Nephron (organoid): ENCODE results near the gene CELA3B.
A peak's percentile ranks its signal among the peaks of the same experiment; 100 is the strongest.
"Not testable (repeated sequence)": the region's sequence is repeated elsewhere in the genome, so short reads cannot be mapped to it uniquely, and the experiment has no call there.

Source experiments
- H3K27ac Mint-ChIP-seq, 3 experiments: 2 replicates each; pipeline ENCODE4 v1.8.0; 2020; ENCODE audit warnings: mixed read lengths in 3 of 3, mild to moderate bottlenecking in 2 of 3, moderate library complexity in 1 of 3
- H3K27me3 Mint-ChIP-seq: 2 replicates; pipeline ENCODE4 v1.8.0; 2021; ENCODE audit warnings: low read depth, mild to moderate bottlenecking, moderate library complexity, mixed read lengths
- H3K36me3 Mint-ChIP-seq: 2 replicates; pipeline ENCODE4 v1.8.0; 2020; ENCODE audit warnings: low read depth, mixed read lengths
- H3K4me1 Mint-ChIP-seq: 2 replicates; pipeline ENCODE4 v1.8.0; 2020; ENCODE audit warnings: mixed read lengths
- H3K4me3 Mint-ChIP-seq, 3 experiments: 2 replicates each; pipeline ENCODE4 v1.8.0; 2020; ENCODE audit warnings: mild to moderate bottlenecking in 3 of 3, mixed read lengths in 3 of 3, moderate library complexity in 2 of 3
- H3K9me3 Mint-ChIP-seq: 2 replicates; pipeline ENCODE4 v1.8.0; 2020; ENCODE audit warnings: mixed read lengths
- TF ChIP-seq, protein P1 (sequence below), 3 experiments: fragments of 200-600 bp; sonication (generic); IDR thresholded peaks; one replicate each; pipeline ENCODE4 v1.5.0; 2021; ENCODE audit warnings: antibody characterized with exemption in 3 of 3; ENCODE audit not compliant: unreplicated experiment in 3 of 3

Gene CELA3B, protein sequence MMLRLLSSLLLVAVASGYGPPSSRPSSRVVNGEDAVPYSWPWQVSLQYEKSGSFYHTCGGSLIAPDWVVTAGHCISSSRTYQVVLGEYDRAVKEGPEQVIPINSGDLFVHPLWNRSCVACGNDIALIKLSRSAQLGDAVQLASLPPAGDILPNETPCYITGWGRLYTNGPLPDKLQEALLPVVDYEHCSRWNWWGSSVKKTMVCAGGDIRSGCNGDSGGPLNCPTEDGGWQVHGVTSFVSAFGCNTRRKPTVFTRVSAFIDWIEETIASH

DNA sequence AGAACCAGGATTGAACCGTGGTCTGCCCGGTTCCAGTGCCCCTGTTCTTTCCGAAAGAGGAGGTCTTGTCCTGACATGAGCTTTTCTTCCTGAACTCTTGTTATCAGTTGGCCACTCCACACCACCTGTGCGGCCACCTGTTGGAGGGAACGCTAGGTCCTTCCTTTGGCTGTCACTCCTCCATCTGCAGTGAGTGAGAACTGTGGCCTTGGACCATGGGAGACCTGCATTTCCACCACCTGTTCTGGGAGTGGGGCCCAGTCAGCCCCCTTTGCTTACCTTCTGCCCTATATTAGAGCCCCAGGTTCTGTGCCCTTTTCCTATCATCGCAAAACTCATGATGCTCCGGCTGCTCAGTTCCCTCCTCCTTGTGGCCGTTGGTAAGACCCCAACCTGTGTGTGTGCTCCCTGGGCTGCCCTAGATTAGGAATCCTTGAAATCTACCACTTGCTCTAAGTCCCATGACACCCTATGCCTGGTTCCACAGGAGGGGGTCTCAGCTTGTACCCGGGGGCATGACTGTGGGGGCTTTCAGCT is at the start of gene CELA3B:
CELA3B (plus strand) TSS at position 320 of the 537 bp plus-strand sequence; CDS start at position 338, 18 bp downstream.
- H3K27ac Mint-ChIP-seq, H3K4me1 Mint-ChIP-seq, H3K36me3 Mint-ChIP-seq, H3K4me3 Mint-ChIP-seq, H3K9me3 Mint-ChIP-seq: not testable (repeated sequence)
- H3K27me3 Mint-ChIP-seq, result peaks cover 13% of the 10 kb centered on the region

DNA sequence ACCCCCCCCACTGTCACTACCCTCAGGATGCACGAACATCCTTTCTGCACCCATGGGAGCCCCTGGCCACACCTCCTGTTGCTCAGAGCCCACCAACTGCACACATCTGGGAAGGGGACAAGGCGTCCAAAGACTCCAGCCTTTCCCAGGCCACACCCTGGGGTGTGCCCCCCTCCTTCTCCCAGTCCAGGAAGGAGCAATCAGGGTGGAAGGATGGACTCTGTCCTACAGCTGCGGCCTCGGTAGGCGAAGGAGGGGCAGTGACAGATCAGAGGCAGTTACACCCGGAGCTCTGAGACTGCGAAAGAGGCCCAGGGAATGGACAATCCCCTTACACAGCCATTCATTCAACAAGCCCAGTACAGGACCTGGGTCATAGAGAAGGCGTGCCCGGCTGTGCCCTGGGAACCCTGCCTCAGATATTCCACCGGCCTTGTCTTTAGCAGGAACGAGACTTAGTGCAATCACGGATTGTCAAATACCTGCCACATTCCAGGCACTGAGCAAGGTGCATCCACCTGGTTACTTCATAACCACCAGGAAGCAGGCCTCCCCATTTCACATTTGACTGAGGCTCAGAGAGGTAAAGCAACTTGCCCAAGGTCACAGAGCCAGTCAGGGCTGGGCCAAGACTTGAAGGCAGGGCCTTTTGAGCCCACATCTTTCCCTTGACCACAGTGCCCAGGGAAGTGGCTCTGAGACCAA is 49.1 kb upstream of the CELA3B start:
- Mint-ChIP-seq H3K4me1 (peaks cover 55% of the 10 kb centered on the region), H3K9me3 (no peaks in the 10 kb centered on the region), H3K4me3 (no peak overlapping the region), H3K36me3 (peaks cover 6% of the 10 kb centered on the region), H3K27me3 (no peaks in the 10 kb centered on the region), H3K27ac (peak overlapping the region in 2 of 3 experiments; percentile 41 to 61)
- TF ChIP-seq, protein P1, sequence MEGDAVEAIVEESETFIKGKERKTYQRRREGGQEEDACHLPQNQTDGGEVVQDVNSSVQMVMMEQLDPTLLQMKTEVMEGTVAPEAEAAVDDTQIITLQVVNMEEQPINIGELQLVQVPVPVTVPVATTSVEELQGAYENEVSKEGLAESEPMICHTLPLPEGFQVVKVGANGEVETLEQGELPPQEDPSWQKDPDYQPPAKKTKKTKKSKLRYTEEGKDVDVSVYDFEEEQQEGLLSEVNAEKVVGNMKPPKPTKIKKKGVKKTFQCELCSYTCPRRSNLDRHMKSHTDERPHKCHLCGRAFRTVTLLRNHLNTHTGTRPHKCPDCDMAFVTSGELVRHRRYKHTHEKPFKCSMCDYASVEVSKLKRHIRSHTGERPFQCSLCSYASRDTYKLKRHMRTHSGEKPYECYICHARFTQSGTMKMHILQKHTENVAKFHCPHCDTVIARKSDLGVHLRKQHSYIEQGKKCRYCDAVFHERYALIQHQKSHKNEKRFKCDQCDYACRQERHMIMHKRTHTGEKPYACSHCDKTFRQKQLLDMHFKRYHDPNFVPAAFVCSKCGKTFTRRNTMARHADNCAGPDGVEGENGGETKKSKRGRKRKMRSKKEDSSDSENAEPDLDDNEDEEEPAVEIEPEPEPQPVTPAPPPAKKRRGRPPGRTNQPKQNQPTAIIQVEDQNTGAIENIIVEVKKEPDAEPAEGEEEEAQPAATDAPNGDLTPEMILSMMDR (IDR thresholded peaks at IDR 0.05; ENCODE audit: unreplicated experiment in 3 of 3), result no peak

DNA sequence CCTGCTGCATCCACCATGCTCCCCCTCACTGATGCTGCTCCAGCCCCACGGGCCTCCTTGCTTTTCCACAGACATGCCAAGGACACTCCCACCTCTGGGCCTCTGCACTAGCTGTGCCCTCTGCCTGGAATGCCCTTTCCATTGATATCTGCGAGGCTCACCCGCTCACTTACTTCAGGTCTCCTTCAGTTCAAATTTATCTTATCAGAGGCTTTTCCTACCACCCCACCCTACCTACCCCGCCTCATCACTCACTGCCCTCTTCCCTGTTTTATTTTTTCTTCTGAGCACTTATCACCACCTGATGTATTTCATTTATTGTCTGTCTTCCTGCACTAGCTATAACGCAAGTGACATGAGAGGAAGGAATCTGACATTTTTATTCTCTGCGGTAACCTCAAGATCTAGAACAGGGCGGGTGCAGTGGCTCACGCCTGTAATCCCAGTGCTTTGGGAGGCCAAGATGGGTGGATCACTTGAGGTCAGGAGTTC is 46.7 kb upstream of the CELA3B start:
- H3K36me3 Mint-ChIP-seq, result peaks cover 6% of the 10 kb centered on the region
- TF ChIP-seq, protein P1 (IDR thresholded peaks at IDR 0.05; ENCODE audit: unreplicated experiment in 3 of 3), result no peak
- no peaks in the 10 kb centered on the region for H3K27me3 Mint-ChIP-seq
- no peaks in the 10 kb centered on the region for H3K9me3 Mint-ChIP-seq
- H3K4me1 Mint-ChIP-seq, result peaks cover 56% of the 10 kb centered on the region
- no peak overlapping the region for H3K4me3 Mint-ChIP-seq
- H3K27ac Mint-ChIP-seq, result peak overlapping the region; percentile 5 to 28 (median 25)

DNA sequence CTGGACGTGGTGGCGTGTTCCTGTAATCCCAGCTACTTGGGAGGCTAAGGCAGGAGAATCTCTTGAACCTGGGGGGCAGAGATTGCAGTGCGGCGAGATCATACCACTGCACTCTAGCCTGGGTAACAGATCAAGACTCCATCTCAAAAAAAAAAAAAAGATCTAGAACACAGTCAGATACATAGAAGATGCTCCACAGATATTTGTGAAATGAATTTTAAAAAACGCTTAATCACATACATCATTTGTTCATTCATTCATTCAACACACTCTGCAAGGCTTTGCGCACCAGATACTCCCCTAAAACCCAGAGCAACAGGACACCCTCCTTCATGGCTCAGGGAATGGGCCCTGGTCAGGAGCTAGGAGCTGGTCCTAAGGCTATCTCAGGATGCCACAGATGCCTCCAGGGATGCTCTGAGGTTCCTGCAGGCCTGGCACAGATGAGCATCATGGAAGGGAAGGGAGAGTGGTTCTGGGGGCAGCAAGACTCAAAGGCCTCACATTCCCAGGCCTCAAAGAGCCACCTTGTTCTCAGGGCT is 46.1 kb upstream of the CELA3B start:
- TF ChIP-seq, protein P1 (IDR thresholded peaks at IDR 0.05; ENCODE audit: unreplicated experiment in 3 of 3), result no peak
- H3K4me3 Mint-ChIP-seq, result no peak overlapping the region
- H3K27ac Mint-ChIP-seq, result peak overlapping the region in 2 of 3 experiments; percentile 27 to 28
- no peaks in the 10 kb centered on the region for H3K9me3 Mint-ChIP-seq
- H3K4me1 Mint-ChIP-seq, result peaks cover 61% of the 10 kb centered on the region
- peaks cover 6% of the 10 kb centered on the region for H3K36me3 Mint-ChIP-seq
- no peaks in the 10 kb centered on the region for H3K27me3 Mint-ChIP-seq

DNA sequence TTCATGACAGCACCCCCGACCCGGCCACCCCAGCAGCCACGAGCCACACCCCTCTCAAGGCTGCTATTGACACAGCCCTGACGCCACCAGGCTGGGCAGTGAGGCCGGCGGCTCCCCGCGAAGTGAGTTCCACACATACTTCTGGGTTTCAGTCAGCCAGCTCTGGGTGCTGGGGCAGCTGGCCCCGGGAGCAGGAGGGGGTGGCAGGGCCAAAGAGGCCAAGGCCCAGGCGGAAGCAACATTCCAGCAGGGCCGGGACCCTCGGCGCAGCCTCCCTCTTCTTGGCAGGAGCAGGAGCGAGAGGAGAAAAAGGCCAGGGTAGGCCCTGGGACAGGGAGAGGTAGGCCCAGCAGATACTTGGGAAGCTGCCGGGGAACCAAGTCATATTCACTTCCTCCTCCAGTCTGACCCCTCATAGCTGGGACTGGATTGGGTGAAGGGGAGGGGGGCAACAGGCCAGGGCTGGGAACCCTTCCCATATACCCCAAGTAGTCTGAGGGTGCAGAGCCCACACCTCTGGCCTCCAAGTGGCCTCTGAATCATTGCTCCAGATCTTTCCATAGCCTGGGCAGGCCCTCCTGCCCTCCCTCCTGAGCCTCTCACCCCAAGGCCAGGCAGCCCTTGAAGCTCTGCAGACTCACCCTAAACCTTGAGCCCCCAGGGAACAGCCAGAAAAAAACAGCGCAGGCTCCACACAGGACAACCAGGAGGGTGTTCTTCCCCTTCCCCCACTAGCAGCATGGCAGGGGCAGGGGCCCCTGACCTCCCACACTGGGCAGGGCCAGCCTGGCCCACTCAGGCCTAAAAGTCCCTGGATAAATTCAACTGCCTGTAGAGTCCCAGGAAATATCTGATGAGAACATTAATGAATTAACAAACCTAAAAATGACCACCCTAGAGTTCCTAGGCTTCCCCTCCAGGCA is 45.4 kb upstream of the CELA3B start:
- no peaks in the 10 kb centered on the region for H3K9me3 Mint-ChIP-seq
- peak overlapping the region; percentile 58 to 74 (median 73) for H3K27ac Mint-ChIP-seq
- peaks cover 62% of the 10 kb centered on the region for H3K4me1 Mint-ChIP-seq
- TF ChIP-seq, protein P1 (IDR thresholded peaks at IDR 0.05; ENCODE audit: unreplicated experiment in 3 of 3), result no peak
- peaks cover 6% of the 10 kb centered on the region for H3K36me3 Mint-ChIP-seq
- peak overlapping the region in 2 of 3 experiments; percentile 39 to 55 for H3K4me3 Mint-ChIP-seq
- no peaks in the 10 kb centered on the region for H3K27me3 Mint-ChIP-seq
